Stimulated activated CD4-positive, alpha-beta T cell treated with anti-CD3 and anti-CD28 coated beads, TNF-alpha, amount 100 ng/mL, for 1 hour (primary cell): ENCODE data around the gene VHLL.
"Not testable (repeated sequence)": the region's sequence is repeated elsewhere in the genome, so short reads cannot be mapped to it uniquely, and the experiment has no call there.

ENCODE experiments used
- DNase-seq, 3 donors: peaks; one replicate each; pipeline ENCODE4 v3.0.0-alpha.2; 2020; ENCODE audit warnings: low read depth in 3 of 3, low spot score in 1 of 3

Gene VHLL

DNA sequence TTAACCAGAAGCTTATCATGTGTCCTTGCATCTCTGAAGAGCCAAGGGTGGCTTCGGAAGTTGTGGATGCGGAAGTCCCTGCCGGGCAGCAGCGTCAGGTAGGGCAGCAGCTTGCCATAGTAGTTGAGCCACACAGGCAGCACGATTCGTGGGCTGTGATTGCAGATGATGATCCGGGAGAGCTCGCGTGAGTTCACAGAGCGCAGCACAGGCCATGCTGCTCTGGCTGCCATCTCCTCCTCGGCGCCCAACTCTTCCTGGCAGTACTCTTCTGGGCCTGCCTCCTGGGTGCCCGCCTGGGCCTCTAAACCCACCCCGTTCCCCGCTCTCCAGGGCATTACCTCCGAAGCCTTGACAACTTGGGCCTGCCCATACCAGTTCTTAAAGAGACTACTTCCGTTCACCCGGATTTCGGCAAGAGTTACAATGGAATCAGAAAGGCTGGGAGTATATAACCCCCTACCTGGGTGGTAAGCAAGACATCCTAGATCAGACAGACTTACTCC lies at the start of gene VHLL:
TSS of gene VHLL (minus strand) at position 456 of the 506 bp plus-strand sequence. CDS start at position 338, 118 bp downstream.
- no peak for DNase-seq

DNA sequence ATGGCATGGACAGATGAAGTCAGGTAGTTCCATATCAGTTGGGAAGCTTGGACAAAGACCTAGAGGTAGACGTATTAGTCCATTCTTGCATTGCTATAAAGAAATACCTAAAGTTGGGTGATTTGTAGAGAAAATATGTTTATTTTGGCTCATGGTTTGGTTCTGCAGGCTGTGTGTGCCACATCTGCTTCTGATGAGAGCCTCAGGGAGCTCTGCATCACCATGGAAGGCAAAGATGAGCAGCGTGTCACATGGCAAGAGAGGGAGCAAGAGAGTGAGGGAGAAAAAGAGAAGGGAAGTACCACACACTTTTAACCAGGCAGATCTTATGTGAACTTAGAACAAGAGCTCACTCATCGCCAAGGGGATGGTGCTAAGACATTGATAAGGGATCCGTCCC lies 48.2 kb upstream of the VHLL start:
- no peak for DNase-seq

DNA sequence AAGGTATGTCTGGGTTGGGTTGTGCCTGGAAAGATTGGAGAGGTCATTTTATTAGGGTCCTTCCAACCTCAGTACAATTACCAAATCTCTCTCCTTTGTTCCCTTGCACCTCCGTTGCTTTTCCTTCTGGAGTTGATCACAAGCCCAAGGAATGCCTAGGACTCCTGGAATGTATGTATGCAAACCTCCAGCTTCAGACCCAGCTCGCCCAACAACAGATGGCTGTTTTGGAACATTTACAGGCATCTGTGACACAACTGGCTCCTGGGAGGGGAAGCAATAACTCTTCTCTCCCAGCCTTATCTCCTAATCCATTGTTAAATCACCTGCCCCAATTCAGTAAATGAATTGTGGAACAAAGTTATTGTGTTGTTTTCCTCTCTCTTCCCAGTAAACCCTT lies 47.5 kb upstream of the VHLL start:
- no peak for DNase-seq

DNA sequence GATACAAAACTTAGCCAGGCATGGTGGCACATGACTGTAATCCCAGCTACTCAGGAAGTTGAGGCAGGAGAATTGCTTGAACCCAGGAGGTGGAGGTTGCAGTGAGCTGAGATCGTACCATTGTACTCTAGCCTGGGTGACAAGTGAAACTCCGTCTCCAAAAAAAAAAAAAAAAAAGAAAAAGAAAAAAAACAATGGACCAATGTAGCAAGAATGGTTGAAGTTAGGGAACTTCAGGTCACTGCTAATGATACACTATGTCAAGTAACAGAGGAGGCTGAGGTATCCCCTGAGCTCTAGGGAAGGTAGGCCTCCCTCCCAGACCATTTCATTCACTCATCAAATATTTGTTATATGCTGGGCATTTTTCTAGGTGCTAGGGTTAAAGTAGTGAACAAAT lies 46.9 kb upstream of the VHLL start:
- DNase-seq = not testable (repeated sequence)

DNA sequence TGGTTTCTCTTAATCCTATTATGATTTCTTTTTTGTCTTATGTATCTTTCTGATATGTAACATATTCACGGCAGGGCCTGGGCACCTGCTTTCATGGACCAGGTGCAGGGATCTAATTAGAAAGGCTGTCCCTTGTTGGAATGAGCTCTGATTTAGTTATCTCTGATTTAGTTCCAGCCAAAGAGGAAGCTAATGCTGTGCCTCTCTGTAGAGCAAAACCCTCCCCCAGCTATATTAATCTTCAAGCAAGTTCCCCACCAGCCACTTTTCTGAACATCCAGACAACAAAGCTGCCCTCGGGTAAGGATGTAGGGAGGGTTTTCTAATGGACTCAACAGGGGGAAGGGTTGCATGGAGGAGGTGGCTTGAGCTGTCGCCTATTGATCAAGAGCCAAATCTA lies 45.3 kb upstream of the VHLL start:
- no peak for DNase-seq

DNA sequence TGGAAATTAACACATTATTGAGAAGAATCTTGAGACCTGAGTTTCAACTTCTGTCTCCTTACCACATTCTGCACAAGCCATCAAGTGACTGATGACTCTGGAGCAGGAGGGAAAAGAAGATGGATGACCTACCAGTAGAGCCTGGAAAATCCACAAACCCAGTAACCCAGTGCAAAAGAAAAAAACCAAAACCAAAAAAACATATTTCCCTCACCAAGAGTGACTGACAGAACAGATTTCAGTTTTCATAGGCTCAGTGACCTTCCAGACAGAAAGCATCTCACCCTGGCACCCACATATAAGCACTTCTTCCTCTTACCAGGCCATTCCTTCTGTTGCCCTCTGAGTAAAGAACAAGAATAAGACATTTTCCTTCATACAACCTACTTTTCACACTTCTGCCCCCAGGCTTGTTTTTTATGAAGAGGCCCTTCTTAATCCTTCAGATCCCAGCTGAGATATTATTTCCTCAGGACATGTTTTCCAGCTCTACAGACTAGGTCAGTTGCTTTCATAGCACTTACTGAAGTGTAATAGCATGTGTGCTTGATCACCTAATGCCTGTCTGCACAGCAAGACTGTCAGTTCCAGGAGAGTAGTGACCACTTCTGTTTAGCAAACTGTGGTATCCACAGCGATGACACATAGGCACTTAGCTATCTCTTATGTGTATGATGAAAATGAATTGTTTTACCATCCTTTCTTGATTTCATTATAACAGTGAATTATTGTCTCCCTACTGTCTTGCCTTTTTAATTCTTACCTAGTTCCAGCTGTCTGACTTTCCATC lies 43.3 kb upstream of the VHLL start:
- DNase-seq = no peak

DNA sequence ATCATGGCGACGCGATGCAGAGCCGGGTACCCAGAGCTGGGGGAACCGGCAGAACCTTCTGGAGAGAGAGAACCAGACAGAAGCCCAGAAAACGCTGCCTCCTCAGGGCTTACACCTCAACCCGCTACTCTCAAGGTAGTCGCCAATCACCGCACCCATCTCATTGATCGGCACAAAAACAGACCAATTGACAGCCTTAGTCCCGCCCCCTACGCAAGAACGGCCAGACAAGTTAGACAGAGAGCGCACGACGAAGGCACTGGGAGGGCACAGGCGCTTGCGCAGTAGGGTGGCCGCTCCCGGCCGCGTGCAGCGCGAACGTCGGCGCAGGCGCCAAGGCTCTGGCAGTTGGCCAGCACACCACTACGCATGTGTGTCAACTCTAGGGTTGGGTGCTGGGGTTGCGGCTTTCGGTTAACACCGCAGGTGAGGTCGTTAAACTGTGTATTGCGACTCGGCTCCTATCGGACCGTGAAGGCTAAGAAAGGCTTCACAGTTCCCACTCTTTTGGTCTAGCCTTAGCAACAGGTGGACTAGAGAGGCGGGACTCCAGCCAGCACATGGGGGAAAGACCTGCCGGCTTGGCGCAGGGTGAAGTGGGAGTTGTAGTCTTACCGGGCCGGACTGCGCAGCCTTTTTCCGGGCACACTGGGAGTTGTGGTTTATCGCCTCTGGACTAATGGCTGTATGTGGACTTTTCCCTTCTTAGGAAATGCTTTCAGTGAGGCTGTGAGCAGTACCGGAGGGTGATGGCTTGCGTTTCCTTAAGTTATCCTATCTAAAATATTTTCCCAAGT lies 39.3 kb upstream of the VHLL start, which contains the start of the genes CCT3 and TSACC:
TSS of gene CCT3 (minus strand) at position 113 of the 797 bp plus-strand sequence. CDS start at position 5, 108 bp downstream.
TSS of gene TSACC (plus strand) at position 347 of the 797 bp plus-strand sequence. CDS start 1,232 bp downstream, outside the sequence.
- peak; percentile 97 to 99 (median 99) for DNase-seq

DNA sequence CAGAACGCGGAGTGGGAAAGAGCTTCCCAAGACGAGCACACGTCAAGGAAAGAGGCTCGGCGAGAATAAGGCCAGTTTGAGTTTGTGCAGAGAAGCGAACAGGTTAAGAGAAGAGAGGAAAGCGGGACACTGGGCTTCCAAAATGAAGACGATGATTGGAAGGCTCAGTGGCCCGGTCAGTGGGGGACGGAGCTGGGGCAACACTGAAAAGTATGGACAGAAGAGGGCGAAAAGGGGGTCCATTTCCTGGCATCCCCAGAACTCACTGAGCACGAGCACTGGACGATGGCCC lies 38.7 kb upstream of the VHLL start:
- no peak for DNase-seq

DNA sequence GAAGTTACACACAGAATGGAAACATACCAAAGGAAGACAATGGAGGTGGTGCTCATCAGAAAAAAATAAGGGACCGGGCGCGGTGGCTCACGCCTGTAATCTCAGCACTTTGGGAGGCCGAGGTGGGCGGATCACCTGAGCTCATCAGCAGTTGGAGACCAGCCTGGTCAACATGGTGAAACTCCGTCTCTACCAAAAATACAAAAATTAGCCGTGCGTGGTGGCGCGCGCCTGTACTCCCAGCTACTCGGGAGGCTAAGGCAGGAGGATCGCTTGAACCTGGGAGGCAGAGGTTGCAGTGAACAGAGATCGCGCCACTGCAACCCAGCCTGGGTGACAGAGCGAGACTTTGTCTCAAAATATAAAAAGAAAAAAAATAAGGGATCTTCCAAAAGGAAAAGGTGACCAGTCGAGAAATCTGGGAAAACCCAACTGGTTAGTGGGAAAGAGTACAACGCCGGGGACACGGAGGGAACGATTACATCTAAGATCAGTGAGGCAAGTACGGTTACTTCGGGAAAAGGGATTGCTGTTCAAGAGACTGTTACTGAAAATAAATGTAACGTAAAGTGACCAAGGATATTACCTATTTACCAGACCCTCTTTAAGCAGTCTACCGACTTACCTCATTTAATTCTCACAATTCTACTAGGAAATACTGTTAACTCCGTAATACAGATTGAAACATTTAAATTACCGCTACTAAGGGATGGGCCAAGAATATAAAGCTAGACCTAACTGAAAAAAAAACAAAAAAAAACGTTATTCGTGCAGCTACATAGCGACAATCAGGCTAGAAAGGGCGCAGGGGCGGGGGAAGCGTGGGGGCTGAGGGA lies 38.2 kb upstream of the VHLL start:
- no peak for DNase-seq

DNA sequence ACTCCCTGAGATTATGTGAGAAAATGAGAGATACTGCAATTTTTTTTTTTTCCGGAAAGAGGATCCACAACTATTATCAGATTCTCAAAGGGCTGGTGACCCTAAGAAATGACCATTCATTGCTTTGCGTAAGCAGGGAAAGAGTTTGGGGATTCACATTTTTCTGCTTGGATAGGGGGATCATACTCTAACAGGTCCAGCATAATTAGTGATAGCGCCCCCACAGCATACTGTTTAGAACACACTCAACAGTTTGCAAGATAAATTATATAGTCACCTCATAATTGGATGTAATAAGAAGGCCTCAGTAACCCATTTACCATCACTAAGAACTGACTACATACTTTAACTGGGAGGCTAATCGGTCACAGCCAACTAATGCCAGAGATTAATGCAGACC lies 37.1 kb upstream of the VHLL start:
- no peak for DNase-seq

DNA sequence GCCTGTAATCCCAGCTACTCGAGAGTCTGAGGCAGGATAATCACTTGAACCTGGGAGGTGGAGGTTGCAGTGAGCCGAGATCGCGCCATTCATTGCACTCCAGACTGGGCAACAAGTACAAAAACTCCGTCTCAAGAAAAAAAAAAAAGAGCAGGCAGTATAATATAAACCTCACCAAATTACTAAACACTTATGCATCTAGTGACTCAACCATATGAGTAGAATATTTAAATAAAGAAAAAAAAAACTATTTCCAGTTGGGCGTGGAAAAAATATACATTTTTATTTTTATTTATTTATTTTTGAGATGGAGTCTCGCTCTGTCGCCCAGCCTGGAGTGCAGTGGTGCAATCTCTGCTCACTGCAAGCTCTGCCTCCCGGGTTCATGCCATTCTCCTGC lies 24.1 kb upstream of the VHLL start:
- DNase-seq = not testable (repeated sequence)

DNA sequence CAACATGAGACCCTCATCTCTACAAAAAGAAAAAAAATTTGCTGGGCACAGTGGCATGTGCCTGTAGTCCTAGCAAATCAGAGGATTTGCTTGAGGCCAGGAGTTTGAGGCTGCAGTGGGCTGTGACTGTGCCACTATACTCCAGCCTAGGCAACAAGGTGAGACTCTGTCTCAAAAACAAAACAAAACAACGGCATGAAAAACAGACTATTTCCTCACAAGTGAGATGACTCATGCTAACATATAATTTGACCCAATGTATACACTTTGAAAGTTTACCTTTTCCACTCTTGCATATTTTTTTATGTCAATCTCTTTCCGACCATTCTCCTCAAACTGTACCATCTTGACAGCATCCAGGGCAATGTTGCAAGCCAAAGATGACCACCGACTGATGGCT lies 21.5 kb upstream of the VHLL start:
- no peak for DNase-seq

DNA sequence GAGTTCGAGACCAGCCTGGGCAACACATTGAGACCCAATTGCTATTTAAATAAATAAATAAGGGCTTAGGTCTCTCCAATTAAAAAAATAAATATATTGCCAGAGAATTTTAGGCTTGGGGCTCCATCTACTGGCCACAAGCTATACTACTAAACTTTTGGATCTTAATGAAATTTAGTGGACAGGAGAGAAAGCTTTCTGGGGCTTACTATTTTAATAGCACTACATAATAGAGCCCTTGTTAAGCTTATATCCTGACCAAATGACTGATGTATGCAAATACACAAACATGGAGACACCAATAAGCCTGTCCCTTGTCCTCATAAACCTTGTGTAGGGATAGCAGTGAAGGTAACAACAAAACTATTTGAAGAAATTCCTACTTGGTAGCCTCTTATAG lies 20.6 kb upstream of the VHLL start:
- DNase-seq = no peak

DNA sequence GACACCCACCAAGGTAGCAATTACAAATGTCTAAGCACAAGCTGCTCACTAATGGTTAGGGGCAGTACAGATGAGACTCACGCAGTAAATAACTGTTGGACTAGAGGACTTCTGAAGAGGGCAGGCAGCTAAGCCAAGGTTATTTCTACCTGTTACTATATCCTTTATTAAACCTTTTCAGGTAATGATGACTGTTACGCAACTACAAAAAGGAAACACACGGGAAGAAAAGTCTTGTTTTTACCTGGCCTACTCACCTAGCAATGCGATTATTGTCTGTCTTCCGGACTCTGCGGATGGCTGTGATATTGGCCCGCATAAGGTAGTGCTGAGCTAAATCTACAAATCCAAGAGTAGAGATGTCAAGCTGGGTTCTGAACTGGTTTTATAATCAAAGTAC lies 17.8 kb upstream of the VHLL start:
- DNase-seq = no peak

DNA sequence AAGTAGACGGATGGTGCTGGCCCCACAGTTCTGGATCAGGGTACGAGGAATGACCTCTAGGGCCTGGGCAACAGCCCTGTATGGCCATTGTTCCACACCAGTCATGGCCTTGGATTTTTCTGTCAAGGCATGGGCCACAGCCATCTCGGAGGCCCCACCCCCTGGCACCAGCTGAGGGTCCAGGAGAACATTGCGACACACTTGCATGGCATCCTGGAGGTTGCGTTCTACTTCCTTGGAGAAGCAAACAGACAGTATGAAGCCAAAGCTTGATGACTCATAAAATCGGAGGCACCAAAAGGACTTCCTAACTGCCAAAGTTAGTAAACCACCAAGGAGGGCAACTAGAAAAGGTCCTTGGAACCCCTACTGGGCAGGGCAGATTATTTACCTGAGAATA lies 11.9 kb upstream of the VHLL start:
- DNase-seq = no peak

DNA sequence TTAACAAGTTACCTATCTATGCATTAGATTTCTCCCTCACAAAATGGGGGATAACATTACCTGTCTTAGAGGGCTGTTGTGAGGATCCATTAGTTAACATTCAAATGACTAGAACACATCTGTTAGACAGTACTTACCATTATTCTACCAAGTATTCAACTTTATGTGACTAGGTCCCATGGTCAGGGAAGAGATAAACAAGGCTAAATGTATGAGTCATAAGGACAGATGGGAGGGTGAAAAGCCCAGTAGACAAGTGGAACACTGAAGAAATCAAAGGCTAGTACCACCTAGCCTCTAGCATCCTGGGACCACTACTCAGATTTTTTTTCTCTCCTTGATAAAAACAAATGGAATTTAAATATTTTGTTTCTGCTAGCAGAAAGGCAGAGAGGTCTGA lies 9.0 kb upstream of the VHLL start:
- no peak for DNase-seq

DNA sequence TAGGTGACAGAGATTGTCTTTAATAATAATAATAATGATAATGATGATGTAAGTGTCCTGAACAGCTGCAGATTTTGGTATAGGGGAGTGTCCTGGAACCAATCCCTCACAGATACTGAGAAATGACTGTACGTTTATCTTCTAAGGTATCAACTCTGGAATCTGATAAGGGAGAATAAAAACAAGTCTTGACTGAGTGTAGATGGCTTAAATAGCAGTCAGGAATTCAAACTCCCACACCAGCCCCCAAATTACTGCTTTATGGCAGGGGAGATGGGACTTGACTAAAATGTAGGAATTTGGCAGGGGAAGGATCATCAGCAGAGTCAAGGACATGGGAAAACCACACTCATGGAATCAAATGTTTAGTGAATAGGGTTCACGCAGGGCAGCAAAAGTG lies 6.1 kb upstream of the VHLL start:
- DNase-seq = no peak

DNA sequence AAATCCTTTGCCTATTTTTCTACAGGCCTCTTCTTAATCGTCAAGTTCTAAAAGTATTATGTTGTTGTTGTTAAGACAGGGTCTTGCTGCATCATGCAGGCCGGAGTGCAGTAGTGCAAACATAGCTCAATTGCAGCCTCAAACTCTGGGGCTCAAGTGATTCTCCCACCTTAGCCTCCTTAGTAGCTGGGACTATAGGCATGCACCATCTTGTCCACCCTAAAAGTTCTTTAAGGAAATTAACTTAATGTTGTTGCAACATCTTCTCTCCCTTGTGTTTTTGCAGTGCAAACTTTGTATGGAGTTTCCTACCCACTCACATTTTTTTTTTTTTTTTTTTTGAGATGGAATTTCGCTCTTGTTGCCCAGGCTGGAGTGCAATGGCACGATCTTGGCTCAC lies 4.1 kb upstream of the VHLL start:
- DNase-seq = no peak

DNA sequence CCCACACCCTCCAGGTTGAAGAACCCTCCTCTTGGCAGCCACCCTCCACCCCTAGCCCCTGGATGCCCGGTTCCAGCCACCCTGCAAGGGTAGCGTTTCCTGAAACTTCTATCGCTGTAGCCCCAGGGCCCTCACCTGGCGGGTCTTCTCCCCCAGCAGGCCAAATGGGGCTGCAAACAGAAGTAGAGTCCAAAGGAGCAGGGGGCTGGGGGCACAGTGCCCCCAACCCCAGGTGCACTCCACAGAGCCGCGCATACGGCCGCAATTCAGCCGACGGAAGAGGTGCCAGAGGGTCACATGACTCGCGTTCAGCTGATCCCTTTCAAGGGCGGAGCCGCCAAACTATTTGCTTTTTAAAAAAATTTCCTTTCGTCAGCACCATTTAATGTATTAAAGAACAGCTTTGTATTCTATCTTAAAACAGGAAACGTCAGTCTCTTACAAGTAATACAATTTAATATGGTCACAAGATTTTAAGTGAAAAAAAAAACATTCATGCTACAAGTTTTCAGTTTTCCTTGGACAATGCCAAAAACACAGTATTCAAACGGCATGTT lies 3.6 kb downstream of the VHLL start, which contains the start of gene GLMP:
TSS of gene GLMP (minus strand) at position 289 of the 557 bp plus-strand sequence. CDS start at position 255, 34 bp downstream.
- DNase-seq = peak in 1 of 3 donors; percentile 13

DNA sequence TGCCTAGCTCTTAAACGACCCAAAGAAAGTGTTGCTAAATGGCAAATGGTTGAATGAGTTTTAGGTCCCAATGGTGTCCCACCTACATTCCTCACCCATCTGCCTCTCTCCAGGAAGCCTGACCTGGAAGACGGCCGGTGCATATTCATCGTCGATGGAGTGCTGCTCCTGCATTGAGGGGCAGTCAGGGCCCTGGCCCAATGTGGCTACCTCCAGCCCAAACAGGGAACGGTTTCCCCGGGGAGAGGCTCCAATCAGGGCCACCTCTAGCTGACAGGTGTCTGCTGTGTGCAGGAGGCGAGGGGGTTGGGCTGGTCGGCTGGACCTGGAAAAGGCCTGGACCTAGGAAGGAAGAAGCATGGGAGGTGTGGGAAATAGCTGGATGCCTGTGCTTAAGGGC lies 5.2 kb downstream of the VHLL start:
- no peak for DNase-seq

DNA sequence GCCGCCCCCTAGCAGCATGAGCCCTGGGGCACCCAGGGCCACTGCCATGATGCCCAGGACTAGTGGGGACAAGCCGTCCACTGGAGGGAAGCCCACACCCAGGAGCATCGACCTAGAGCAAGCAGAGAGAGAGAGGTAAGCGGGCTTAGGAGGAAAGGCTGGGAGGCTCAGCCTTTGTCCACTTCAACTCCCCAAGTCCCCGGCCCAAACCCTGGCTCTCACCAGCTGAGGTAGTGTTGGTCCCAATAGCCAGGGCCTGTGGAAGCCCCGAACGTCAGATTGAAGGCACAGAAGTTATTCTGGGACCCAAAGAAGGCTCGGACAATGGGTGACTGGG lies 6.0 kb downstream of the VHLL start:
- no peak for DNase-seq
